ENCODE results near the gene DOK3. TPM values are rescaled to one million over a fixed set of nuclear protein-coding genes. Genes with fewer than 3 reads are reported as not detected.

Gene DOK3
- total and polyA plus RNA-seq, 10 of the 15 experiments (the other 5 are each of a cell fraction or from before 2014, with no cell fraction given): 6.6 to 107 (median 52.1) TPM

GRCh38 chr5:177454397-177455035, 55.1 kb downstream of the DOK3 start (continued):
- TF ChIP-seq CTCF (IDR thresholded peaks at IDR 0.05 in 2 of 3, conservative IDR thresholded peaks at IDR 0.05 in 1 of 3; ENCODE audit: control insufficient read depth in 2 of 3, extremely low read depth in 1 of 3, insufficient read depth in 1 of 3, low read depth in 3 of 3, low read length in 3 of 3): peak; percentile 79 to 98 (median 87); a peak in 4 of 6 replicates
- no peak for TF ChIP-seq KDM1A (IDR thresholded peaks at IDR 0.05; ENCODE audit: borderline replicate concordance)
- no peak for TF ChIP-seq ETV6 (conservative IDR thresholded peaks at IDR 0.05 in 1 of 2, IDR thresholded peaks at IDR 0.05 in 1 of 2; ENCODE audit: borderline replicate concordance in 1 of 2, low read depth in 1 of 2)
- TF ChIP-seq DPF2 (IDR thresholded peaks at IDR 0.05): peak; percentile 93
- TF ChIP-seq EED (IDR thresholded peaks at IDR 0.05; ENCODE audit: low read depth): no peak
- TF ChIP-seq TAF1 (IDR thresholded peaks at IDR 0.05; ENCODE audit: borderline replicate concordance, low read depth, low read length): no peak
- TF ChIP-seq TCF12 (IDR thresholded peaks at IDR 0.05; ENCODE audit: low read depth, low read length): peak; percentile 64
- TF ChIP-seq YBX1 (IDR thresholded peaks at IDR 0.05): no peak
- no peak for TF ChIP-seq RFX5 (IDR thresholded peaks at IDR 0.05; ENCODE audit: low read depth, low read length)
- TF ChIP-seq NRF1 (conservative IDR thresholded peaks at IDR 0.05; ENCODE audit: low read depth, low read length): no peak
- TF ChIP-seq RELA (IDR thresholded peaks at IDR 0.05; ENCODE audit: borderline replicate concordance, partially characterized antibody): peak; percentile 89

All from GM12878 (cell line).